K562 (cell line): ENCODE measurements around the gene TANGO6. TPM values are rescaled to one million over a fixed set of nuclear protein-coding genes. Genes with fewer than 3 reads are reported as not detected.

ENCODE experiments used
- CTCF ChIP-seq, 3 experiments: IDR thresholded peaks in 2 of 3; conservative IDR thresholded peaks in 1 of 3; 2 replicates each; pipeline ENCODE4 v1.5.1; 2011 to 2012; ENCODE audit warnings: low read length in 3 of 3, mild to moderate bottlenecking in 3 of 3, control low read depth in 2 of 3, improper control_type of control experiment in 1 of 3, inconsistent platforms in 1 of 3, low read depth in 1 of 3, mixed read lengths in 1 of 3, moderate library complexity in 1 of 3; ENCODE audit not compliant: insufficient read depth in 2 of 3
- MTA3 ChIP-seq: fragments of 450-650 bp; formaldehyde crosslinking; IDR thresholded peaks from 2 replicates; pipeline ENCODE4 v1.6.1; 2017; ENCODE audit warnings: mild to moderate bottlenecking, borderline replicate concordance
- polyA plus RNA-seq, 8 experiments: library from polyadenylated mRNA; depleted of rRNA in 4 of 8; stranded (reverse) in 5 of 8; unstranded in 3 of 8; fragments of >200 nt; fragmentation: Nextera tagmentation in 2 of 8; fragmentation: Illumina TruSeq in 1 of 8; extraction: Ambion mirVana in 2 of 8; extraction: Trizol in 1 of 8; gene quantifications; 2 replicates each; pipeline versions ENCODE4 v1.2.1 to v1.2.3, GENCODE V29; 2011 to 2014; ENCODE audit warnings: inconsistent platforms in 1 of 8, missing spikeins in 1 of 8
- total RNA-seq, 7 experiments: library from RNA; depleted of rRNA in 6 of 7; stranded (reverse); fragments of >200 nt in 6 of 7; fragmentation: Illumina TruSeq in 2 of 7; extraction: Trizol in 2 of 7; gene quantifications; 2 replicates each; pipeline versions ENCODE4 v1.2.1 to v1.2.3, GENCODE V29; 2011 to 2021; ENCODE audit warnings: low replicate concordance in 1 of 7
- TF ChIP-seq, protein P1 (sequence below): fragments of 200-600 bp; sonication (generic); IDR thresholded peaks from one replicate; pipeline ENCODE4 v1.6.1; 2012; ENCODE audit warnings: mild to moderate bottlenecking, low read depth, low read length, inconsistent platforms

TANGO6 gene
- total and polyA plus RNA-seq, 9 of the 15 experiments (the other 6 are each of a cell fraction or from before 2014, with no cell fraction given), result 1.6 to 15.2 (median 9.6) TPM

DNA sequence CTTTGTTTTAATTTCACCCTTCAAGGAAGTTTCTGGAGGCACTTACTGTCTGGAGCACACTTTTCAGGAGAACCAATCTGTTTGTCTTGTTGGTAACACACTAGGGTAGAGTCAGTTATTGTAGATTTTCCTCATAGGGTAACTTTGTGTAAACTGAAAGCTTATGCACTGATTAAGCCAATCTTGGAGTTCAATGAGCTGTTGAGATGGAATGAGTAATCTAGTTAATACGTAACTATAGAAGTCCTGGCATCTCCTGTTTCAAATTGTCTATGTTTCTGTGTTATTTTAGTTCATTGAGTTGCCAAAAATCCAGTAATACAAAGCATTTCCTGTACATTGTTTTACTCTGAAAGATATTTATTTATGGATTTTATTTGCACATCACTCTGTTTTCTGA is 150.6 kb downstream of the TANGO6 start (continued):
- TF ChIP-seq CTCF (IDR thresholded peaks at IDR 0.05 in 2 of 3, conservative IDR thresholded peaks at IDR 0.05 in 1 of 3; ENCODE audit: insufficient read depth in 2 of 3, low read depth in 1 of 3, low read length in 3 of 3) (no peak), MTA3 (no peak)
- TF ChIP-seq, protein P1, sequence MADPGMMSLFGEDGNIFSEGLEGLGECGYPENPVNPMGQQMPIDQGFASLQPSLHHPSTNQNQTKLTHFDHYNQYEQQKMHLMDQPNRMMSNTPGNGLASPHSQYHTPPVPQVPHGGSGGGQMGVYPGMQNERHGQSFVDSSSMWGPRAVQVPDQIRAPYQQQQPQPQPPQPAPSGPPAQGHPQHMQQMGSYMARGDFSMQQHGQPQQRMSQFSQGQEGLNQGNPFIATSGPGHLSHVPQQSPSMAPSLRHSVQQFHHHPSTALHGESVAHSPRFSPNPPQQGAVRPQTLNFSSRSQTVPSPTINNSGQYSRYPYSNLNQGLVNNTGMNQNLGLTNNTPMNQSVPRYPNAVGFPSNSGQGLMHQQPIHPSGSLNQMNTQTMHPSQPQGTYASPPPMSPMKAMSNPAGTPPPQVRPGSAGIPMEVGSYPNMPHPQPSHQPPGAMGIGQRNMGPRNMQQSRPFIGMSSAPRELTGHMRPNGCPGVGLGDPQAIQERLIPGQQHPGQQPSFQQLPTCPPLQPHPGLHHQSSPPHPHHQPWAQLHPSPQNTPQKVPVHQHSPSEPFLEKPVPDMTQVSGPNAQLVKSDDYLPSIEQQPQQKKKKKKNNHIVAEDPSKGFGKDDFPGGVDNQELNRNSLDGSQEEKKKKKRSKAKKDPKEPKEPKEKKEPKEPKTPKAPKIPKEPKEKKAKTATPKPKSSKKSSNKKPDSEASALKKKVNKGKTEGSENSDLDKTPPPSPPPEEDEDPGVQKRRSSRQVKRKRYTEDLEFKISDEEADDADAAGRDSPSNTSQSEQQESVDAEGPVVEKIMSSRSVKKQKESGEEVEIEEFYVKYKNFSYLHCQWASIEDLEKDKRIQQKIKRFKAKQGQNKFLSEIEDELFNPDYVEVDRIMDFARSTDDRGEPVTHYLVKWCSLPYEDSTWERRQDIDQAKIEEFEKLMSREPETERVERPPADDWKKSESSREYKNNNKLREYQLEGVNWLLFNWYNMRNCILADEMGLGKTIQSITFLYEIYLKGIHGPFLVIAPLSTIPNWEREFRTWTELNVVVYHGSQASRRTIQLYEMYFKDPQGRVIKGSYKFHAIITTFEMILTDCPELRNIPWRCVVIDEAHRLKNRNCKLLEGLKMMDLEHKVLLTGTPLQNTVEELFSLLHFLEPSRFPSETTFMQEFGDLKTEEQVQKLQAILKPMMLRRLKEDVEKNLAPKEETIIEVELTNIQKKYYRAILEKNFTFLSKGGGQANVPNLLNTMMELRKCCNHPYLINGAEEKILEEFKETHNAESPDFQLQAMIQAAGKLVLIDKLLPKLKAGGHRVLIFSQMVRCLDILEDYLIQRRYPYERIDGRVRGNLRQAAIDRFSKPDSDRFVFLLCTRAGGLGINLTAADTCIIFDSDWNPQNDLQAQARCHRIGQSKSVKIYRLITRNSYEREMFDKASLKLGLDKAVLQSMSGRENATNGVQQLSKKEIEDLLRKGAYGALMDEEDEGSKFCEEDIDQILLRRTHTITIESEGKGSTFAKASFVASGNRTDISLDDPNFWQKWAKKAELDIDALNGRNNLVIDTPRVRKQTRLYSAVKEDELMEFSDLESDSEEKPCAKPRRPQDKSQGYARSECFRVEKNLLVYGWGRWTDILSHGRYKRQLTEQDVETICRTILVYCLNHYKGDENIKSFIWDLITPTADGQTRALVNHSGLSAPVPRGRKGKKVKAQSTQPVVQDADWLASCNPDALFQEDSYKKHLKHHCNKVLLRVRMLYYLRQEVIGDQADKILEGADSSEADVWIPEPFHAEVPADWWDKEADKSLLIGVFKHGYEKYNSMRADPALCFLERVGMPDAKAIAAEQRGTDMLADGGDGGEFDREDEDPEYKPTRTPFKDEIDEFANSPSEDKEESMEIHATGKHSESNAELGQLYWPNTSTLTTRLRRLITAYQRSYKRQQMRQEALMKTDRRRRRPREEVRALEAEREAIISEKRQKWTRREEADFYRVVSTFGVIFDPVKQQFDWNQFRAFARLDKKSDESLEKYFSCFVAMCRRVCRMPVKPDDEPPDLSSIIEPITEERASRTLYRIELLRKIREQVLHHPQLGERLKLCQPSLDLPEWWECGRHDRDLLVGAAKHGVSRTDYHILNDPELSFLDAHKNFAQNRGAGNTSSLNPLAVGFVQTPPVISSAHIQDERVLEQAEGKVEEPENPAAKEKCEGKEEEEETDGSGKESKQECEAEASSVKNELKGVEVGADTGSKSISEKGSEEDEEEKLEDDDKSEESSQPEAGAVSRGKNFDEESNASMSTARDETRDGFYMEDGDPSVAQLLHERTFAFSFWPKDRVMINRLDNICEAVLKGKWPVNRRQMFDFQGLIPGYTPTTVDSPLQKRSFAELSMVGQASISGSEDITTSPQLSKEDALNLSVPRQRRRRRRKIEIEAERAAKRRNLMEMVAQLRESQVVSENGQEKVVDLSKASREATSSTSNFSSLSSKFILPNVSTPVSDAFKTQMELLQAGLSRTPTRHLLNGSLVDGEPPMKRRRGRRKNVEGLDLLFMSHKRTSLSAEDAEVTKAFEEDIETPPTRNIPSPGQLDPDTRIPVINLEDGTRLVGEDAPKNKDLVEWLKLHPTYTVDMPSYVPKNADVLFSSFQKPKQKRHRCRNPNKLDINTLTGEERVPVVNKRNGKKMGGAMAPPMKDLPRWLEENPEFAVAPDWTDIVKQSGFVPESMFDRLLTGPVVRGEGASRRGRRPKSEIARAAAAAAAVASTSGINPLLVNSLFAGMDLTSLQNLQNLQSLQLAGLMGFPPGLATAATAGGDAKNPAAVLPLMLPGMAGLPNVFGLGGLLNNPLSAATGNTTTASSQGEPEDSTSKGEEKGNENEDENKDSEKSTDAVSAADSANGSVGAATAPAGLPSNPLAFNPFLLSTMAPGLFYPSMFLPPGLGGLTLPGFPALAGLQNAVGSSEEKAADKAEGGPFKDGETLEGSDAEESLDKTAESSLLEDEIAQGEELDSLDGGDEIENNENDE, result no peak
